ENCODE data around the gene L3MBTL1.
"Not testable (repeated sequence)": the region's sequence is repeated elsewhere in the genome, so short reads cannot be mapped to it uniquely, and the experiment has no call there.

L3MBTL1 gene

GRCh38 chr20:43570496-43570895, 63.0 kb downstream of the L3MBTL1 start:
- in situ Hi-C loops (cut with MboI; ENCODE audit: low pct_unique_long_range_greater_than_20kb, low sequenced_read_pairs) = no loop called here
- DNase-seq = no peak

DNA sequence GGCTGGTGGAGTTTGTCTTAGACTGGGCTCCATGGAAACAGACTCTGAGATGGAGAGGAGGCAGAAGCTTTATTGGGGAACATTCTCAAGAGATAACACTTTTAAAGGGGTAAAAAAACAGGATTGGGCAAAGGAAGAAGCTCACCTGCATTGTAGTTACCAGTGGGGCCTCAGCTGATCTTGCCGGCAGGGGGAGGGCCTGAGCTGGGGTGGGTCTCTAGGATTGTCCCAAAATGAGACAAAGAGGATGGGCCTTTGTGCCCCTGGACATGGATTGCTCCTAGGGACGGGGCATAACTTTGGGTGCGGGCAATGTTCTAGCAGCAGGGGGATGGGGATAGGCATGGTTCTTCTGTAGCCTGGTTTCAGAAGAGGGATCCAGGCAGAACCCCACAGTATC, 63.8 kb downstream of the L3MBTL1 start:
- in situ Hi-C loops (cut with MboI; ENCODE audit: low pct_unique_long_range_greater_than_20kb, low sequenced_read_pairs) = no loop called here
- DNase-seq = no peak

- in situ Hi-C loops (cut with MboI; ENCODE audit: low pct_unique_long_range_greater_than_20kb, low sequenced_read_pairs) = no loop called here
- no peak for DNase-seq
Measured at GRCh38 chr20:43571771-43572170, 64.3 kb downstream of the L3MBTL1 start.

DNA sequence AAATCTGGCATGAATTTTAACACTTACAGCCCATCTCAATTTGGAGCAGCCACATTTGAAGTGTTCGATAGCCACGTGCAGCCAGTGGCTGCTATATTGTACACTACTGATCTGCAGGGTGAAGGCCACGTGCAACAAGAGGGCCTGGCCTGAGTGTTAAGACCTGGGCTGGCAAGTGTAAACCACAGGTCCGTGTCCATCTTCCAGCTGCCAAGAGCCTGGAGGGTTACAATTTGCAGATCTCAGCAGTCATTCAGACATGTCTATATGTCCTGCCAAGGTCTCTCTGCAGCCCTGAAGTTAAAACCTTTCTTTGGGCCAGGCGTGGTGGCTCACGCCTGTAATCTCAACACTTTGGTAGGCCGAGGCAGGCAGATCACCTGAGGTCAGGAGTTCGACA, 65.4 kb downstream of the L3MBTL1 start:
- no peak for DNase-seq
- in situ Hi-C loops (cut with MboI; ENCODE audit: low pct_unique_long_range_greater_than_20kb, low sequenced_read_pairs) = no loop called here

DNA sequence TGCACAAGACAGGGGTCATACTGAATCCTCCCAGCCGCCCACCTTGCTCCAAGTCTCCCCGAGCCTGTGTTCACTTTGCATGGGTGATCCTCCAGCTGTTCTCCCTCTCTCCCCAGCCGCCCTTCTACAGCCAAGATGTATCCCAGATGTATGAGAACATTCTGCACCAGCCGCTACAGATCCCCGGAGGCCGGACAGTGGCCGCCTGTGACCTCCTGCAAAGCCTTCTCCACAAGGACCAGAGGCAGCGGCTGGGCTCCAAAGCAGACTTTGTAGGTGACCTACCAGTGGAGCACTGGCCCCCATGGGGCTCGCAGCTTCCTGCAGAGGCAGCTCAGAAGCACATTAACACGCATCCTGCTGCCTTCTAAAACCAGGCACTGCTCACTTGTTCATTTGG, 68.6 kb downstream of the L3MBTL1 start:
- in situ Hi-C loops (cut with MboI; ENCODE audit: low pct_unique_long_range_greater_than_20kb, low sequenced_read_pairs) = no loop called here
- DNase-seq = no peak

DNA sequence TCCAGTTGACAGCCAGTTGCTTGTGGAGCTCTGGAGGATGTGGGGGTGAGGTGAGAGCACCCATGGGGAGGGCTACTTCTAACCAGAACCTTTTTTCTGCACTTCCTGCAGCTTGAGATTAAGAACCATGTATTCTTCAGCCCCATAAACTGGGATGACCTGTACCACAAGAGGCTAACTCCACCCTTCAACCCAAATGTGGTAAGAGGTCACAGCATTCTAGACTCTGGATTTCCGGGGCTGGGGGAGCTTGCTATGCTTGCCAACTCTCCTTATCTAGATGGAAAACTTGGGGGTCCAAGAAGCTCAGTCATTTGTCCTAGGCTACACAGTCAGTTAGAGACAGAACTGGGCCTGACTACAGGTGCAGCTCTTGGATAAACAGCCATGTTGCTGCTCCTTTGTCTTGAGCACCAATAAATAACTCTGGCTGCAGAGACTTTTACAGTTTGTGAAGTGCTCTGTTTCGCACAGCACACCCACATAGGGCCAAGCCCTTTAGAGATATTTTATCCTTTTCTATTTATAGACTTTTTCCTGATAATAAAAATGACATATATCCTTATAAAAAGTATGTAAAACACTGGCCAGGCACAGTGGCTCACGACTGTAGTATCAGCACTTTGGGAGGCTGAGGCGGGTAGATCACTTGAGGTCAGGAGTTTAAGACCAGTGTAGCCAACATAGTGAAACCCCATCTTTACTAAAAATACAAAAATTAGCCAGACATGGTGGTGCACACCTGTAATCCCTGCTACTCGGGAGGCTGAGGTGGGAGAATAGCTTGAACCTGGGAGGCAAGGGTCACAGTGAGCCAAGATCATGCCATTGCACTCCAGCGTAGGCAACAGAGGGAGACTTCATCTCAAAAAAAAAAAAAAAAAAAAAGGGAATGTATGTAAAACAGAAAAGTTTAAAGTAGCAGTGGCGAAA, 72.6 kb downstream of the L3MBTL1 start:
- no peak for DNase-seq
- in situ Hi-C loops (cut with MboI; ENCODE audit: low pct_unique_long_range_greater_than_20kb, low sequenced_read_pairs) = no loop called here

- in situ Hi-C loops (cut with MboI; ENCODE audit: low pct_unique_long_range_greater_than_20kb, low sequenced_read_pairs) = no loop called here
- no peak for DNase-seq
Measured at GRCh38 chr20:43583133-43583864, 75.8 kb downstream of the L3MBTL1 start.

DNA sequence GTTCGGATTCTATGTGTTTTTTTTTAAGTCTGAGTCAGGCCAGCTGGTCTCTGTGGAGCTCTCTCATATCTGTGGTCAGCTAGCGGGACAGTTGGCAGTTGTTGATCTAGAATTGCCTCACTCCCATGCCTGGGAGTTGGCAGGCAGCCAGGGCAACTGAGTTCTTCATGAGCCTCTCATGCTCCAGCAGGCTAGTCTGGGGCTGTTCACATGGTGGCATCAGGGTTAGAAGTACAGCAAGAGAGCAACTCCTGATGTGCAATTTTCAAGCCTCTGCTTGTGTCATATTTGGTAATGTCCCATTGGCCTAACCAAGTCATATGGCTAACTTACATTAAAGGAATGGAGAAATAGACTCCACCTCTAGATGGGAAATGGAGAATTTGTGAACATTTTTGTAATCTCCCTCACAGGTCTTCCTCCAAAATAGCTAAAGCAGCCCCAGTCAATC, 76.5 kb downstream of the L3MBTL1 start:
- peak; percentile 58 for DNase-seq
- in situ Hi-C loops (cut with MboI; ENCODE audit: low pct_unique_long_range_greater_than_20kb, low sequenced_read_pairs) = no loop called here

GRCh38 chr20:43584448-43585136, 77.1 kb downstream of the L3MBTL1 start:
- in situ Hi-C loops (cut with MboI; ENCODE audit: low pct_unique_long_range_greater_than_20kb, low sequenced_read_pairs) = no loop called here
- DNase-seq = no peak

DNA sequence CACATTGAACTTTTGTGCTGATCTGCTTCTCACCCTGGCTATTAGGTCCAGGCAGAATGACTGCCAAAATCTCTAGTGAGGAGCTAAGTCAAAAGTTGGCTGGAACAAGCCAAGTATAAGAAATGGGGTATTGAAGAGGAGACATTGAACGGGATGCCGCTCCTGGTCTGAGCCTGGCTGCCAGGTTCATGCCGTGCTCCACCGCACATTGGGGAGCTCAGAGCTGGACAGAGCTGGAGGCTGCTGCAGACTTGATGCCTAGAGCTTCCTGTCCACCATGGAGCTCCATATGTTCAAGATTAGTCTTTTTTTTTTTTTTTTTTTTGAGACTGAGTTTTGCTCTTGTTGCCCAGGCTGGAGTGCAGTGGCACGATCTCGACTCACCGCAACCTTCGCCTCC, 79.1 kb downstream of the L3MBTL1 start:
- in situ Hi-C loops (cut with MboI; ENCODE audit: low pct_unique_long_range_greater_than_20kb, low sequenced_read_pairs) = no loop called here

DNA sequence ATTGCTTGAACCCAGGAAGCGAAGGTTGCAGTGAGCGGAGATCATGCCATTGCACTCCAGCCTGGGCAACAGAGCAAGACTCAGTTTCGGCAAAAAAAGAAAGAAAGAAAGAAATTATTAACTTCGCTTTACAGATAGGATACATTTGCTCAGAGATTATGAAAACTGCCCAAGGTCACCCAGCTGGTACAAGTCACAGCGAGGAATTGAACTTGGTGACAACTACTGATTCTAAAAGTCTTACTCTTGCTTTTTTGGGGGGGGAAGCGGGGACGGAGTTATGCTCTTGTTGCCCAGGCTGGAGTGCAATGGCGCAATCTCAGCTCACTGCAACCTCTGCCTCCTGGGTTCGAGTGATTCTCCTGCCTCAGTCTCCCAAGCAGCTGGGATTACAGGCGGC, 81.0 kb downstream of the L3MBTL1 start:
- in situ Hi-C loops (cut with MboI; ENCODE audit: low pct_unique_long_range_greater_than_20kb, low sequenced_read_pairs); DNase-seq: not testable (repeated sequence)

More for the DNA sequence above, 79.1 kb downstream of the L3MBTL1 start:
- DNase-seq = no peak

- in situ Hi-C loops (cut with MboI; ENCODE audit: low pct_unique_long_range_greater_than_20kb, low sequenced_read_pairs) = no loop called here
- DNase-seq = no peak
Measured at GRCh38 chr20:43590036-43590391, 82.5 kb downstream of the L3MBTL1 start.

- in situ Hi-C loops (cut with MboI; ENCODE audit: low pct_unique_long_range_greater_than_20kb, low sequenced_read_pairs) = no loop called here
Measured at GRCh38 chr20:43590392-43591303, 83.2 kb downstream of the L3MBTL1 start, which contains the start of gene IFT52. Gene IFT52 (plus strand): TSS chr20:43590937. CDS start chr20:43594699, 3,762 bp downstream.

More at GRCh38 chr20:43590392-43591303, 83.2 kb downstream of the L3MBTL1 start, which contains the start of gene IFT52:
- DNase-seq = peak; percentile 93
